GM18870 (cell line): ENCODE measurements around the gene ELAC2.
"Not testable (repeated sequence)": the region's sequence is repeated elsewhere in the genome, so short reads cannot be mapped to it uniquely, and the experiment has no call there.

Experiments used
- ATAC-seq: cut with Tn5 transposase; IDR thresholded peaks from one replicate; pipeline ENCODE4 v1.9.1; 2021; ENCODE audit warnings: moderate library complexity; ENCODE audit not compliant: unreplicated experiment

ELAC2 gene

DNA sequence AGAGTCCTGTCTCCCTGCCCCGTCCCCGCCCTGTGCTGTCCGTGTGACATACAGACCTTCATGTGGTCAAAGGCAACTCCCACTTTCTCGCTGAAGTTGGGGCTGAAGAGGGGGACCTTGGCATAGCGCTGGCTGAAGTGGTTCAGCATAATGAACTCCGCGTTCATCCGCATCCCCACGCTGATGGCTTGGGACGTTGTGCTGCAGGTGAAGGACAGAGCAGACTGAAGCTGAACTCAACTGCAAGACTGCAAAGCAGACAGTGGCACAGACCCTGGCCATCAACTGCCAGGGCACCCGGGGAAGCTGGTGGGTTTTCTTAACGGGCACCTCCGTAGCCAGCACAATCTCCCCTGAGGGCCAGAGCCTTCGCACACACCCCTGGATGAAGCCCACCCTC is 24.2 kb downstream of the ELAC2 start:
- ATAC-seq: no peak

DNA sequence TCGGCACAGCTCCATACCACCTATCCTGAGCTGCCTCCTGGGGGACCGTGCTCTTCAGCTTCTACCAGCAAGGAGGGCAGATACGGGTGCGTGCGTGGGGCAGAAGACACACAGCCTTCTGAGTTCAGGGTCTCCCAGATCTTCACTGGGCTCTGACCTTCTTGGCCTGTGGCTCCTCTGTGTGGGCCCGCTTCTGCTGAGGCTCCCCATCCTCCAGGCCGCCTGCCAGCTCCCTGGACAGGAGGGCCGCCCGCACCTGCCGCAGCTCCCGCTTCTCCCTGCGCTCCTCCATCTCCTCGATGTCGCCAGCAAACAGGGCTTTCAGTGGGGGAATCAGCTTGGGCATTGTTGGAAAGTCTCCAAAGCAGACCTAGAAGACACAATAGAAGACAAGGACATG is 25.2 kb downstream of the ELAC2 start:
- no peak for ATAC-seq

DNA sequence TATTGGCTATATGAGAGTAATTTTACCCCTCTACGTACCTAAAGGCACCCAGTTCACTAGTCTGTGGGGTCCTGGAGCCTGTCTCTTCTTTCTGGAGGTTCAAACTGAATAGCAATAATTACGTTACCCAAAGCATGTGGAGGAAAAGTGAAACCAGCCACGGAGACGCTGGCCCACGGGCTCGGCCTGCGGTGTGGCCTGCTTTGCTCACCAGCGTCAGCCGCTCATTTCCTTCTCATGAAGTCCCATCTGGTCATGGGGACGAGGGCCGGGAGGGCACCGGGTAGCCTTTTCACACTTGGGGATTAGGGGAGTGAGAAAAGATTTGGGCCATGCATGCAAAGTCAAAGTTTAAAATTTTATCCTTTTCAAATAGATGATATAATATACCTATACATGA is 26.9 kb downstream of the ELAC2 start:
- no peak for ATAC-seq

DNA sequence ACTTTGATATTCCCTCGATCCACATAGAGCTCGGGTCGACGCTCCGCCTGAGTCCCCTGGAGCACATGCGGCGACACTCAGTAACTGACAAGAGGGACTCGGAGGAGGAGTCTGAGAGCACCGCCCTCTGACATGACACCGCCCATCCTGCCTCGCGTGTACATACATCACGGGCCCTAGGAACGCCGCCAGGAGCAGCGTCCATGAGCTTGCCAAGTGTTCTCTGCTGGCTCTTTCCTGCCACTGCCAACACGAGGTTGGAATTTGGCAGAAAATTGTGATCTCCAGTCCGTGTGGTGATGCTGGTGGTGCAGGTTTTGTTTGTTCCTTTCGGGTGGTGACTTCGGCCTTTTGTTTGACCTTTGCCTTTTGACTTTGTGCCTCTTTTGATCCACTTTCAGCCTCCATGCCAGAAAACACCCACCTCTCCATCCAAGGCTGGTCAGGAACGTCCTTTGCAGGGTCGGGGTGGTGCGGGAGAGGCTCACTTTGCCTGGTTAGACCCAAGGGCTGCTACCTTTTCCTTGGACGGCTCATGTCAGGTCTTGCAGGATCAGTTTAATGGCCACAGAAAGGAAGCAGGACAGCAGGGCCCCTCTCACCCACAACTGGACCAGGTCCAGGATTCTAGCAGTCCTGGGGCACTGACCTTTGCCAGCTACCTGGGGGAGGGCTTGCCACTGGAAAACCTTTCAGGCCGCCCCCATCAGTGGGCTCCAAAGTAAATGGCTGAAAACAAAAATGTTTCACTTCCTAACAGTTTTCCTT is 27.6 kb downstream of the ELAC2 start:
- no peak for ATAC-seq

DNA sequence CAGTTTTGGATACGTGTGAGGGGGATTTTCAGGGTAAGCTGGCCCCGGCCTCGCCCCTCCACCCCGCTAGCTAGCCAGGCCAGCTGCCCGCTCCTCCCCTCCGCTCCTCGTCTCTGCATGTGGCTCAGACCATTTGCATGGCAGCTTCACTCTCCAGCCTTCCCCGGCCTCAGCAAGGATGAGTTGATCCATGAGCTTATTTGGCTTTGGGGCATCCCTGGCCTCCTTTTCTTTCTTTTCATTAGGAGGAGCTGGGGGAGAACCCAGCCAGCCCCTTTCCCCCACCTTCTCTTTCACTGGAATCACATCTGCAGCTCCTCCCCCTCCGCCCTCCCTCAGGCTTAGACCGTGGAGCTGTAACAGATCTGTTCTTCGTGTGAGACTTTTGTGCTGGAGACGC is 30.7 kb downstream of the ELAC2 start:
- ATAC-seq: no peak

DNA sequence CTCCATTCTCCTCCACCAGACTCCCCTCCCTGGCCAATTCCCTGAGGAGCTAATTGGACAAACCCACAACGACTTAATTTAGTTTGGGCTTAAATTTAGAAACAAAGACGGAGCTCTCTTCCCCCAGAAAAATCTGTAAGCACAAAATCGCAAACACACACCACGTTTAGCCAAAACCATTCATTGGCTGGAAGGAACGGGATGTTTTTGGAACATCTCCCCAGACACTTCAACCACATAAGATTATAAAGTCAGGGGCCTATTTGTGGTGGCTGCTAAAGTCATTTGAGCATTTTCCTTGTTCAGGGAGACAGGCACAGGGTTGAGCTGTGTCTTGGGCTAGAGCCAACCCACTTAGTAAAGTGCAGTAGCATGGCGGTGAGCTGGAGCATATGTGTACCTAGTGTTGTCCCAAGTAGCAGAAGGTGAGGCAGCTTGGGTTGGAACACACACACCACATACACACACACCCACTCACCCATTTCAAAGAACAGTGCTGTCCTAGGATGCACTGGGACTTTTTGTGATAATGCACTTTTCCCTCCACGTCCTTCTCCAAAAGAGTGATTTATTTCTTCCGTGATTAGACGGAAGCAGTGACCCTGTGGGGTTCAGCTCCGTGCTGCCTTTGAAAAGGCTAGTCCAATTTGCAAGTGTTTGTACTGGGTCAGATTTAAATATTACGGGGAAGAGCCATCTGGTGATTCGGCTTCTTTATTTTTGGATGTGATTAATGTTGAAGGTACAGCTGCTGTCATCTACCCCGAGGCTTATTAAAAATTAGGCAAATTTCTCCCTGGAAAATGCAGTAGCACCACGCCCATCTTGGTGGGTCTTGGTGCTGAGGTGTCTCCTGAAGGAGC is 32.2 kb downstream of the ELAC2 start:
- ATAC-seq: no peak

DNA sequence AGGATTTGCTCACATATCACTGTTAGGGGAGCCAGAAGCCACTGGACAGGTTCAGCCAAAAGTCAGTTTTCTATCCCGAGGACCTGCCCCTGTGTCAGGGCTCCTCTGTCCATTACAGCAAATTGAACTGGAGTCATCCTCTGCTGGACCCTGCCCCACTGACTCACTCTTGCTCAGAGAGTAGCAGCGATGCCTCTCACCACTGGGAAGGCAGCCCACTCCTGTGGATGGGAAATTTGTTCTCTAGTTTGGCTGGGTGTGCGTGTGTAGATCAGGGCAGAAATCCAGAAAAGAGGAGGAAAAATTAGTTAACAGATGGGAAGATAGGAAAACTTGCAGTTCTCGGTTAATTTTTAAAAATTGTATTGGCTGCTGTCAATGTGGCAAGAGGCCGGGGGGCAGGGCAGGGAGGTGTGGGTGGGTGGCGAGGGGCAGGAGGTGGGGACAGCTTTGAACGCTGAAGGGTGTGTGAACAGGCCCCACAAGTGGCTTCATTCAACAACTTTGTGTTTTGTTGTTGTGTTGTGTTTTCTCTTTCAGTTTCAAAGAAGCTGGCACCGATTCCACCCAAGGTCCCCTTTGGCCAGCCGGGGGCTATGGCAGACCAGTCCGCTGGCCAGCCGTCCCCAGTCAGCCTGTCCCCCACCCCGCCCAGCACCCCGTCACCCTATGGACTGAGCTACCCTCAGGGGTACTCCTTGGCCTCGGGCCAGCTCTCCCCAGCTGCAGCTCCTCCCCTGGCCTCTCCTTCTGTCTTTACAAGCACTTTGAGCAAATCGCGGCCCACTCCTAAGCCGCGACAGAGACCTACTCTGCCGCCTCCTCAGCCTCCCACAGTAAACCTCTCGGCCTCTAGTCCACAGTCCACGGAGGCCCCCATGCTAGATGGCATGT is 33.6 kb downstream of the ELAC2 start:
- no peak for ATAC-seq

DNA sequence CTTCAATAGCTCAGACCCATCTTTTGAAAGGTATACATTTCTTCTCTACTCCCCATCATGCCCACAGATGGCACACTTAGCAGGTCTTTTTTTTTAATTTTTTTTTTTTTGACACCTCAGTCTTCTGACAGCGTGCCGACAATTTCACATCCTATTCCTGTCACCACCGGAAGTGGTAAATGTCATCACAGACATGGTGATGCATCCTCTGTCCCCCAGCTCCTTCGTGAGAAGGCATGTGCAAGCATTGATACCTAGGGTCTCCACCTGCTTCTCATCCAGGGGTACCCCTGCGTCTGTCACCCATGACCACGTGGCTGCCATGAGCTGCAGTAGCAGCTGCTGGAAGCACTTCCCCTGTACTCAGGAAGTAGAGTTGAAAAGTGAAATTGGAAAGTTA is 35.6 kb downstream of the ELAC2 start:
- ATAC-seq: no peak

DNA sequence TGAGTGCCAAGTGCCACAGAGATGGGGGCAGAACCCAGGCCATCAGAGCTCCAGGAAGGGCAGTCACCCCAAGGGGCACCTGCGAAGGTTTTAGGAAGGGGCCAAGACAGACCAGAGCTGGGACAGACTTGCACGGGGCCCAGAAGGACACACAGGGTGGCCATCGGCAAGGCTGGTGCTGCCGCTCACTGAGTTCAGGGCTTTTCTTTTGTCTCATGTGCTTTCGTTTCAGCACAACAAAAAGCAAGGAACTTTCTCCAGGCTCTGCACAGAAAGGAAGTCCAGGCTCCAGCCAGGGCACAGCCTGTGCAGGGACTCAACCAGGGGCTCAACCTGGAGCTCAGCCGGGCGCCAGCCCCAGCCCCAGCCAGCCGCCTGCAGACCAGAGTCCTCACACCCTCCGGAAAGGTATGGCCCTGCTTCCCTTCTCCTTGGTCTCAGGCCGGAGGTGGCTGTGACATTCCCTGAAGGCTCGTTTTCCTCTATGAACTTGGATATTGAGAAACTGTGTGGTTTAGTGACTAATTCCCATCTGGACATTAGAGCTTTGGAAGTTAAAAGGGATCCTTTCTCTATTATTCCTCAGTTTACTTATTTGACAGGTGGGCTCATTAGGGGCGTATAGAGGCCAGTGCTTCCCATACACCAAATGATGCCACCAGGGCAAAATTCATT is 37.9 kb downstream of the ELAC2 start:
- ATAC-seq: no peak

DNA sequence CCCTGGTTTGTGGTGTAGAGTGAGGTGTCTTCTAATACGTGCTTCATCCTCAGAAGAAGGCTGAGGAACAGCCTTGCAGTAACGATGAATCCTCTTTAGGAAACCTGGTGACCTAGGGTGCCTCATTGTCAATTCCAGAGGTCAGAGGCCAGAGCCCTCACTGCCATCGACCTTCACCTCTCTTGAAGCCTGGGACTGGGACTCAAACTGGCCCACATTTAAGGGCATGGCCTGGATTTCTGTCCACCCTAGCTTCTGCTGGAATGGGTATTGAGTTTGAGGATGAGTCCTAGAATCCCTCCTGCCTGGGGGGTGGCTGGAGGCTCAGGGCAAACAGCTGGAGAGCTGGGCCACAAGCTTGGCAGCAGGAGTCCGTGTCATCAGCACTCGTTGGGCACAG is 38.6 kb downstream of the ELAC2 start:
- no peak for ATAC-seq

DNA sequence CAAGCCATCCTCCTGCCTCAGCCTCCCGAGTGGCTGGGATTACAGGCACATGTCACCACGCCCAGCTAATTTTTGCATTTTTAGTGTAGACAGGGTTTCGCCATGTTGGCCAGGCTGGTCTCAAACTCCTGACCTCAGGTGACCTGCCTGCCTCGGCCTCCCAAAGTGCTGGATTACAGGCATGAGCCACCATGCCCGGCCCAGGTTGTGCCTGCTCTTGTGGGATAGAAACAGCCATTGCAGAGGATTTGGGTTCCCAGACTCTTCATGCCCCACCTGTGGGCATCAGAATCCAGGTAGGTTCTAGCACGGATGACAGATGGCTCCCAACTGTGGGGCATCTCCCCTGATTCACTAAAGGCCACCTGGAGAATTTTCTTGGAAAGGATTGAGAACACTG is 39.0 kb downstream of the ELAC2 start:
- not testable (repeated sequence) for ATAC-seq

DNA sequence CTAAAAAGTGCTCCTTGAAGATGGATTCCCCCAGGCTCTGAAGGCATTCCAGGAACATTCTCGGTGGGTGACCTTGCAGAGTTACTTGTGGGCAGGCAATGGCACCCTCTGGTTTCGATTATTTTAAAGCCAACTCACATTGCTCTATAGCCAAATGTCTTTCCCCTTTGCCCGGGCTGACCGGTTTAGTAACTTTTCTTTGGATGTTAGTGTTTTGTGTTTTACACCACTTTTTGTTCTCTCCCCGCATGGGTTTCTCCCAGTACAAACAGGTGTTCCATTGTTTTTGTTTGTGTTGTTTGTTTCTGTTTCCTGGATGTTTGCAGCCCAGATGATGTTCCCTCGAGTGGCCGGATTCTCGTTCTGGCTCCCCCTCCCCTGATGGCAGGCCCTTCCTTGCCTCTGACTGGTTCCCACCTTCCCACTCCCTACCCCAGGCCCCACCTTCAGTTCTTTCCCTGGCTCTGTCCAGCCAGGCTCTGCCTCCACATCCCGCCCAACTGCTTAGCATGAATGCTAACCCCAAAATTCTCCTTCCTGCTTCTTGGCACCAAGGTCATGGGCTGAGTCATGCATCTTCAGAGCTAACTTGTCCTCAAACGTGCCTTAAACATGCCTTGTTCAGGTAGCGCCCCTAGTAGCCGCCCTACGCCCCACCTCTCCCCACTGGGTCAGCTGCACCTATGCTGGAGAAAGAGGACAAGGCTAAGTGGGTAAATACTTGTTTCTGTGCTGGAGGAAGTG is 40.6 kb downstream of the ELAC2 start:
- ATAC-seq: no peak

DNA sequence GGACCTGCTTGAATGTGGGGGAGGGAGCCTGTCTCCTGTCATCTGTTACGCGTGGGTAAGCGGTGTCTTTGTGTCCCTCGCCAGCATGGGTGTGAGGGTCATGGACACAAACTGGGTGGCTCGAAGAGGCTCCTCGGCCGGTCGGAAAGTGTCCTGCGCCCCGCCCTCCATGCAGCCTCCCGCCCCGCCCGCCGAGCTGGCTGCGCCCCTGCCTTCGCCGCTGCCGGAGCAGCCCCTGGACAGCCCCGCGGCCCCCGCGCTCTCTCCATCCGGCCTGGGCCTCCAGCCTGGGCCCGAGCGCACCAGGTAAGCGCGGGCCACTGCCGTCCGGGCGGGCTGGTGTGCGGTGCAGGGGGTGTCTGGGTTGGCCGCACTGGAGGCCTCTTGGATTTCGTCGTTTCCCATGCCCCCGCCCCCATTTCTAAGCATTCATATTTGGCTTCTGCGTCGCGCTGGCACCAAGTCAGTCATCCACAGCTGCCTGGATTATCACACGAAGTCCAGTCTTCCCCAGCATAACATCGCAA is 43.8 kb downstream of the ELAC2 start:
- no peak for ATAC-seq

DNA sequence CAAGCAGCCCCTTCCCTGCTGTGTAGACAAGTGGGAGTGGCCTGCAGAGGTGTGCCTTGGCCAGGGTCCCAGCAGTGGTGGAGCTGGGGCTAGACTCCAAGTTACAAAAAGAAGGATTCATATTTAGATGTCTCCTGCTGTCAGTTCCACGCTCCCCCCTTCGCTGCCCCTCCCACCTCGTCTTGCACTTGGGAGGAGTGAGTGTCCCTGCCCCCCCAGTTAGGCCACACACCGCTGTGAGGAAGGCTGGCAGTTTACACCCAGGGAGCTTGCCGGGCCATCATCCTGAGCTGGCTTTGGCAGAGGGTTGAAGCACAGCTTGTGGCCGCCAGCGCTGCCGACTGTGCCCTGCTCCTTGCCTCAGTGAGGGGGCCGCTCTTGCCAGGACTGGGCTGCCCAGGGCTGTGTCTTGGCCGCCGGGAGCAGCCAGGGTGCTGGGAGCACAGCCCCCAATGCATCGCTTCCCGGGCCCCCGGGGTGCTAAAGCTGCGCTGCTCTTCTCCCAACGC is 44.3 kb downstream of the ELAC2 start:
- no peak for ATAC-seq

DNA sequence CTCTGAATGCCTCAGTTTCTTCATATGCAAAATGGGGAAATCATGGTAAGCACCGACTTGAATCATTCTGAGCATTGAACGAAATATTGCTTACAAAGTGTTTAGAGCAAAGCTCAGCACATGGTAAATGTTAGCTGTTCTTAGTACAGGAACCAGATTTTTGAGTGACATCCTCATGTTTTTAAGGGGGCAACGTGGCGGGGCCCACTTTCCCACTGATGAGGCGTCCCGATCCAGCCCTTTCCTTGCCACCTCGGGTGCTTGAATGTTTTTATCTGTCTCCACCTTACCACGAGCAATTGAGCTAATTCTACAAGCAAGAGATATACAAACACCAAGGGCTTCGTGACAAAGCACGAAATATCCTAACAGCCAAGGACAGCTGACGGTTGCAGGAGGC is 49.9 kb downstream of the ELAC2 start:
- ATAC-seq: no peak

DNA sequence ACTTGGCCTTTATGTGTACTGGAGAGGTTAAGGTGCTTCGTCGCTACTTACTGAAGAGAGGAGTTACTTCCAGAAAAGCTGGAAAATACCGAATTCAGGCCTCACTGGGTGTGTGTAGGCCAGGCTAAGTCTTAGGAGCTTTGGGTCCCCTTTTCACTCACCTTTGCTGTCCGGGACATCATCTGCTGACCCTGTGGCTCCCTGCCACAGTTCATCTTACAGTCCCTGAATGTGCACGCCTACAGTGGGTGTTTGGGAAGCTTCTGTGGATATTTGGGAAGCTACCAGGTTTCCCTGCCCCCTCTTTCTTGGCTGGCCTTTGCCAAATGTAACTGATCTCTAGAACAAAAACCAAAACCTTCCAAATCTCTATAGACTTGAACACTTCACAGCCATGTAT is 51.4 kb downstream of the ELAC2 start:
- ATAC-seq: no peak

DNA sequence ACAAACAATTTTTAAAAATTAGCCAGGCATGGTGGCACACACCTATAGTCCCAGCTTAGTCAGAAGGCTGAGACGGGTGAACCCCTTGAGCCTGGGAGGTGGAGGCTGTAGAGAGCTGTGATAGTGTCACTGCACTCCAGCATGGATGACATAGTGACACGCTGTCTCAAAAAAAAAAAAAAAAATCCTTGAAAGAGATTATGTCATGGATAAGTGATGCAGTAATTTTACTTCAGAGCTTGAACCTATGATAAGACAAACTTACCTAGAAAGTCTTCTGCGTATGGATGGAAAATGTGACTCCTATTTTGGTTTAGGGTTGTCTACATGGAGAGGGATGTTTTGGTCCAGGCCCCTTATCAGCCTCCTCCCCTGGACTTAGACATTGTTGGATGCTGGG is 51.8 kb downstream of the ELAC2 start:
- no peak for ATAC-seq

DNA sequence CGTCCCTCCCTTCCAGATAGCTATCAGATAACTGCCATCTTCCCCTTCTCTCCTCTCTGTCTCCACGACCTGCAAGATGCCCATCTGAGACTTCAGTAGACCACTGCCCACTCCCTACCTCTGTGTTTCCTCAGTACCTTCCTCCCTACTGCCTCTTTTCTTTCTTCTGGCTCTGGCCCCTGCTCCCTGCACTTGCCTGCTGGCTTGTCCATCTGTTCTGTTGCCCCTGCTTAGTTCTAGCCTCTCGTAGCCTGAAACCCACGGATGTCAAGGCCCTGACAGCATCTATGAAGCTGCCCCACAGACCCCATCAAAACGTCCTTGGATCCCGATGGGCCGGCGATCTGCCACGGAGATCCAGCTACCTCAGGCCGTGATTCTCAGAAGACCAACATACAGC is 53.0 kb downstream of the ELAC2 start:
- no peak for ATAC-seq

DNA sequence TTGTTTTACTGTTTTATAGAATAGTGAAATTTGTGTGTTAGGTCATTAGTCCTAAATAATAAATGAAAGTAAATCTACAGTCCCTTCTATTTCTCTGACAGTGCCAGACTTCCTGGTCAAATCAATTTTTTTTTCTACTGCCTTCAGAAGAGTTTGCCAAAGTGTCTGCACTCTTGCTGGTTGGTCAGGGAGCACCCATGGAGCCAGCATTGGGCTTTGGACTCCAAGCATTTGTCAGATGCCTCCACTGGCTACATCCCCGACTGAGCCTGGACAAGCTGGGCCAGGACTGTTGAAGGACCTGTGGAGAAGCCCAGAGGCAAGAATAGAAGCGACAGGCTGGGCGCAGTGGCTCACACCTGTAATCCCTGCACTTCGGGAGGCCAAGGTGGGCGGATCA is 53.7 kb downstream of the ELAC2 start:
- no peak for ATAC-seq

DNA sequence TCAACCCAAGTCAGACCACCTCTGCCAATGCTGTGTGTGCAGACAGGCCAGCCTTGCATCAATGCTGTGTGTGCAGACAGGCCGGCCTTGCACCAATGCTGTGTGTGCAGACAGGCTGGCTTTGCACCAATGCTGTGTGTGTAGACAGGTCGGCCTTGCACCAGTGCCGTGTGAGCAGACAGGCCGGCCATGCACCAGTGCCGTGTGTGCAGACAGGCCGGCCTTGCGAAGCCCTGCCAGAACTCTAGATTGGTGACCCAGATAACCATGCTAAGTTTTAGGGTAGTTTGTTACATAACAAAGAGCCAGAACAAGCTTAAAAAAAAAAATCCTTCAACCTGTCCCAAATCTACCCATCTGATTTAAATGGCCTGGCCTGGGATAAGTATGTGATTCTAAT is 54.3 kb downstream of the ELAC2 start:
- ATAC-seq: no peak
